ENCODE results near the gene LAMA2. TPM values are rescaled to one million over a fixed set of nuclear protein-coding genes. Genes with fewer than 3 reads are reported as not detected.

Gene LAMA2
- total and polyA plus RNA-seq, 2 of the 13 experiments (the other 11 are each of a cell fraction or from before 2014, with no cell fraction given) = 0.11 to 0.28 TPM

- in situ Hi-C loops (cut with HindIII; ENCODE audit: extremely low pct_ligation_motif_present, low pct_unique_long_range_greater_than_20kb) (no loop called here), intact Hi-C loops (cut with micrococcal nuclease; ENCODE audit: unreplicated experiment) (no loop called here)
- ChIA-PET POLR2A (no interaction called here), CTCF (ENCODE audit: low intra/inter-chr PET ratio, low total read pairs) (no interaction called here)
- no peaks in the 10 kb centered on the region for H3K36me3 ChIP-seq (replicated peaks in 1 of 2; ENCODE audit: control insufficient read depth in 1 of 2, insufficient read depth in 2 of 2, low read length in 2 of 2)
- BruUV-seq (replicated peaks) = no TSS peak
- TF ChIP-seq ZNF574 (CRISPR knock-in tag; IDR thresholded peaks at IDR 0.05) (no peak), ARNTL (CRISPR knock-in tag; IDR thresholded peaks at IDR 0.05) (no peak), HOXA7 (CRISPR knock-in tag; IDR thresholded peaks at IDR 0.05) (no peak), TOPORS (CRISPR knock-in tag; IDR thresholded peaks at IDR 0.05) (no peak), IRF1 (CRISPR knock-in tag; IDR thresholded peaks at IDR 0.05; ENCODE audit: low read depth) (no peak)
- no peak overlapping the region for H3K4me3 ChIP-seq (replicated peaks in 1 of 3; ENCODE audit: insufficient read depth in 1 of 3, low read depth in 2 of 3, low read length in 3 of 3)
- no peaks in the 10 kb centered on the region for H3K79me2 ChIP-seq (ENCODE audit: insufficient read depth, low read length)
- H2AFZ ChIP-seq (ENCODE audit: low read length) = no peak overlapping the region
- no peak overlapping the region for H3K9ac ChIP-seq (ENCODE audit: insufficient read depth, low read depth, low read length)
- DNase-seq (ENCODE audit: low spot score) (no peak), FAIRE-seq (no peak), ATAC-seq (no peak)
- WGBS (ENCODE audit: low lambda C conversion rate) = 22% methylated on average over 7 of the region's 7 CpGs
- H3K9me3 ChIP-seq (ENCODE audit: low read length) = no peaks in the 10 kb centered on the region
- H3K27ac ChIP-seq (ENCODE audit: extremely low read length, insufficient read depth, low read length) = no peak overlapping the region
- H3K4me2 ChIP-seq (ENCODE audit: low read depth, low read length) = no peak overlapping the region
- H3K4me1 ChIP-seq (ENCODE audit: insufficient read depth, low read length) = no peaks in the 10 kb centered on the region
- H4K20me1 ChIP-seq (ENCODE audit: insufficient read depth, low read length) = no peaks in the 10 kb centered on the region
- H3K27me3 ChIP-seq (ENCODE audit: control insufficient read depth in 1 of 2, insufficient read depth in 2 of 2, low read length in 2 of 2) = no peaks in the 10 kb centered on the region
These were observed 404.6 kb downstream of the LAMA2 start for GRCh38 chr6:129287231-129288177.

All from HepG2 (cell line).